Activated CD4-positive, alpha-beta T cell treated with anti-CD3 and anti-CD28 coated beads for 1 hour (primary cell): Measurements from ENCODE around the gene IFNA10.
"Not testable (repeated sequence)": the region's sequence is repeated elsewhere in the genome, so short reads cannot be mapped to it uniquely, and the experiment has no call there.

Experiments
- DNase-seq: peaks from one replicate; pipeline ENCODE4 v3.0.0-alpha.2; 2020

Gene IFNA10

GRCh38 chr9:21207043-21207442 lies at the start of gene IFNA10:
Gene IFNA10, minus strand, starts transcription at chr9:21207143. Its CDS starts 46 bp downstream, at chr9:21207097.
- DNase-seq = not testable (repeated sequence)

GRCh38 chr9:21255538-21256212 lies 48.7 kb upstream of the IFNA10 start:
- DNase-seq = no peak

GRCh38 chr9:21252721-21253547 lies 46.0 kb upstream of the IFNA10 start:
- no peak for DNase-seq

DNA sequence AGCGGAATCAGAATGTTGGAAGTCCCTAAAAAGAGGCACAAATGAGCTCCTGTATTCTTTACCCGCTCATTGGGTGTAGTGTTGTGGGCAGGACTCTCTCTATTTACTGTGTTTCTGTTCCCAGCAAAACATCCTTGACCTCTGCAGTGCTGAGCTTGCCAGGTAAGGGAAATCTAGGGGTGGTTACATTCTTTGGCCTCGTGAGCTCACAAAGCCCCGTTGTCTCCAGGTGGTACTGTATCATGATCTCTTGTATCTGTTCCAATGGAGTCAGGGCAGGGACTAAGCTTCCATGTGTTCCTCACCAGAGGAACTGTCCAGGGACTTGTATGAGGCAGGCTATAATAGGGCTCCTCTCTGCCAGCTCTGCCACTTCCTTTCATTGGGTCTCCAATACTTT lies 44.7 kb upstream of the IFNA10 start:
- no peak for DNase-seq

DNA sequence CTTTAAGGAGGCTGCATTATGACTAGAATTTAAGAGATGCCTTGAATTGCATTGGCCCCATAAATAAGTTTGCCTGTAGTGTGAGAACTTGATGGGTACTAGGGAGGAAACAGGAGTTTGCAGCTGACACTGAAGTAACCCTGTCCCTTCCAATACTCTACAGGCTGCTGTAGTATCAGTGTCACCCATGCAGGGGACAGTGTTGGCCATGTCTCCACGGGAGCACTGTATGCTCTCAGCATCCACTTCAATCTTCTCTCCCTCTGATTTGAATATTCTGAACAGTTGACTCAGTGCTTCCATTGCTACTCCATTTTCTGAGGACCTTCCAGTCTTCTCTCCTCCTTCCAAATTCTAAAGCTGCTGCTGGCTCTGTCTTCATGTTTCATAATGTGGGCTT lies 44.2 kb upstream of the IFNA10 start:
- no peak for DNase-seq

- DNase-seq = no peak
These were observed 37.9 kb upstream of the IFNA10 start for GRCh38 chr9:21244836-21245235.

DNA sequence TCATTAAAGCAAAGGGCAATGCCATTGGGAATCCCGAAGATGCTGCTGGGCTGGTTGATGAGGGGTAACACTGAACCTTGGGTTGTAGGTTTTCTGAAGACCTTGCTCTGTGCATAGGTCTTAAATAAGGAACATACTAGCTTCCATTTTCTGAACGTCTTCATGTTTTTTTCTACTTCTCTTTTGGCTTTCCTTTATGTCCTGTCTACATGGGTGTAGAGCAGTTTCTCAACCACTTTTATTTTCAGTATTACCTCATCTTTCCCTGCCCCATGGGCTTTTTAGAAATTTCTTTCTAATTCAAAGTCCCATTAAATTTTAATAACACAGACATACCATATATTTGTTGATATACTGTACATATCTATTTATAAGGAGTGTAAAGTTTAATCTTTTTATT lies 33.0 kb upstream of the IFNA10 start, which contains the start of gene IFNA14:
Gene IFNA14, minus strand, starts transcription at position 95 of the 400 bp plus-strand sequence. Its CDS starts 70 bp downstream, at position 25.
- no peak for DNase-seq

- DNase-seq = not testable (repeated sequence)
These were observed 29.4 kb upstream of the IFNA10 start for GRCh38 chr9:21236360-21236714.

- not testable (repeated sequence) for DNase-seq
These were observed 28.8 kb upstream of the IFNA10 start for GRCh38 chr9:21235468-21236359.

DNA sequence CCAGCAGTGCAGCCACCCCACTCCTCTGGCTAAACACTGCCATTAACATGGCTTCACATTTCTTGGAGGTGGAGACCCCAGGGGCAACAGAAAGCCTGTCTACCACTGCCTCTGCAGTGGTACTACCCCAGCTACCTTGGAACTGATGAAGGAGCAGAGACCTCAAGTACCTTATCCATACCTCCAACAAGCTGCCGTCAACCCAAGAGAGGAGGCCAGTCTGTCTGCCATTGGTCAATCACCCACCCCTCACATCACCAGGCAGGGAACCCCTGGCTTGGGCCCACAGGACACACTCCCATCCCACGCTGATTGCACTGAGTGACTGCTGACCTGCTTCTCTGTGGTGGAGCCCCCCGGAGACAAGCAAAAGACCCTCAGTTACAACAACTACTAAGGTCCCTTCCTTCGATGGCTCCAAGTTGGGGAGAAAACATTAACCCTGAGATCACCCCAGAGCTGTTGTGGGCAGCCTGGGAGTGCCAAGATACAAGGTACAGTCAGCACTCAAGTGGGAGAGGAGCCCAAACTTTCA lies 27.3 kb upstream of the IFNA10 start:
- no peak for DNase-seq

DNA sequence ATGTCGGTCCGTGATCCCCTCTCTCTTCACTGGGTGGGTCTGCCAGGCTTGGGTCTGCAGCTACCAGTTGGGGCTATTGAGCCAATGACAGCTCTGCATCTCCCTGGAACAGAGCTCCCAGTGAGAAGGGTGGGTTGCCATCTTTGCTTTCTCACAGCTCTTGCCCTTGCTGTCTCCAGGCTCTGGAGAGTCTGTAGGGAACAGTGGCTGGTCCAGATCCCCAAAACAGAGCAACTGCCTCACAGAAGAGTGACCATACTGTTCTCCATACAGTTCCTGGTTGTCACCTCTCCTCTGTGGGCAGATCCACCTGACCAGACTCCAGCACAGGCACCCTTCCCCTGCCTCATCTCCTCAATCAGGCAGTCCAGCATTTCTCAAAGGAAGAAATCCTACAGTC lies 26.3 kb upstream of the IFNA10 start:
- DNase-seq = no peak

- no peak for DNase-seq
These were observed 21.2 kb upstream of the IFNA10 start, which contains the start of gene IFNA17 for GRCh38 chr9:21228122-21228521. Gene IFNA17, minus strand, starts transcription at chr9:21228222. Its CDS starts 49 bp downstream, at chr9:21228173.

- DNase-seq = not testable (repeated sequence)
These were observed 10.3 kb upstream of the IFNA10 start, which contains the start of gene IFNA16 for GRCh38 chr9:21217211-21217610. Gene IFNA16, minus strand, starts transcription at chr9:21217311. Its CDS starts 6 bp downstream, at chr9:21217305.

DNA sequence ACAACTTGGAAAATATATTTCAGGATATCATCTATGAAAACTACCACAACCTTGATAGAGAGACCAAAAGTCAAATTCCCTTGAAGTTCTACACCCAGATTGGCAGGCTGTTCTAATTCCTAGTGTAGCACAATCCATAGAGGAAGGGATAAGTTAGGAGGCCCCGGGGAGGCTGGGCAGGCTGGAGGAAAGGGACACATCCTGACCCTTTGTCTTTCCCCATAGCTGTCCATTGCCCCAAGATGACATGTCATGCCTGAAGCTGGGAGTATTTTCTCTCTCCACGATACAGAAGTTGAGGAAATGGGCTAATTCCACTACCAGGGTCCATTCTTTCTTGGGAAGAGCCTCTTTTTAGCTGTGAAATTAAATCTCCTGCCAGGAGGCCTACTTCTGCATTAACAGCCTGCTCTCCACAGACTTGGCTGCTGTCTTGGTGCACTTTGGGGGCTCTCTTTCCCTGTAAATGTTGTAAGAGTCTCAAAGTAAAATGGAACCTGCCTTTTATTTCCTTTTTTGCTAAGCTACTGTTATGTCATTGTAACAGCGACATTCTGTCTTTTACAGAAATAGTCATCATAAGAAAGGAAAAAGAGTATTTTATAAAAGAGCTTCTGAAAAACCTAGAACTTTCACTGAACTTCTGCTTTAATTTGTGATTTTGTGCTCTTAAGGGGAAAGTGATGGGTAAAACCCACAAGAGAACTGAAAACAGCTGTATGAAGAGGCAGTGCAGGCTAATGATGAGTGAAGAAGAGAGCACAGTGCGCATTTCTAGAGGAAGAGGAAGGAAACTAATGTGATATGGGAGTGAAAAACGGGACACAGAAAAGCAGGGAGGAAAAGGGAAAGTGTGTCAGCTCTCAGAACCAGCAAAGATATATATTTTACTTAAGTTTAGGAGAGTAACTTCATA lies 6.7 kb upstream of the IFNA10 start:
- DNase-seq = not testable (repeated sequence)

- DNase-seq = not testable (repeated sequence)
These were observed 5.2 kb upstream of the IFNA10 start for GRCh38 chr9:21212160-21212559.

GRCh38 chr9:21210782-21211181 lies 3.8 kb upstream of the IFNA10 start:
- not testable (repeated sequence) for DNase-seq

DNA sequence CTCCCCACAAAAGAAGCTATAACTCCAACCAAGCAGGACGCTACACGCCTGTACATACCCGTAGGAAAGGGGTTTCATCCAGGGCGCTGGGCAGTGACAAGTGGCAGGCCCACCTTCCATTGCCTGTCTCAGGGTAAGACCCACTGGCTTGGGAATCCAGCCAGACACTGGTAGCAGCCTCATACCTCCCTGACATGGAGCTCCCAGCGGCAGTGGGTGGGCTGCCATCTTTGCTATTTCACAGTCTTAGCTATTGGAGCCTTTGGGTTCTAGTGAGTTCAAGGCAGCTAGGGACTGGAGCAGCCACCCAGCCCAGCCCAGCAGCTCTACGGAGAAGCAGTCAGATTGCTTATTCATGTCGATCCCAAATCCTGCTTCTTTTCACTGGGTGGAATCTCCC lies 3.4 kb upstream of the IFNA10 start:
- DNase-seq = no peak

- DNase-seq = no peak
These were observed 1.7 kb downstream of the IFNA10 start for GRCh38 chr9:21205204-21205603.

DNA sequence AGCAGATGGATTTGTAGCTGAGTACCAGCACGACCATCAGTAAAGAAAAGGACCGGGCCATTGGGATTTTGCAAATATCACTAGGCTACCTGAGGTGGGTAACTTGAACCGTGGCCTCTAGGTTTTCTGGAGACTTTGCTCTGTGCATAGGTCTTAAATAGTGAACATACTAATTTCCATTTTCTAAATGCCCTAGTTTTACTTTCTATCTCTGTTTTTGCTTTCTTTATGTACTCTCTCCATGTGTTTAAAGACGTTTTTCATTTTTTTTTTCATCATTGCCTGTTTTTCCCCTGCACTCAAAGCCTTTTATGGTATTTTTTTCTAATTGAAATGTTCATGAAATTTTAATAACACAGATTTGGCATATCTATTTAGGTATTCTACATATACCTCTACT lies 4.8 kb downstream of the IFNA10 start, which contains the start of gene IFNA7:
Gene IFNA7, minus strand, starts transcription at position 101 of the 400 bp plus-strand sequence. Its CDS starts 40 bp downstream, at position 61.
- not testable (repeated sequence) for DNase-seq

DNA sequence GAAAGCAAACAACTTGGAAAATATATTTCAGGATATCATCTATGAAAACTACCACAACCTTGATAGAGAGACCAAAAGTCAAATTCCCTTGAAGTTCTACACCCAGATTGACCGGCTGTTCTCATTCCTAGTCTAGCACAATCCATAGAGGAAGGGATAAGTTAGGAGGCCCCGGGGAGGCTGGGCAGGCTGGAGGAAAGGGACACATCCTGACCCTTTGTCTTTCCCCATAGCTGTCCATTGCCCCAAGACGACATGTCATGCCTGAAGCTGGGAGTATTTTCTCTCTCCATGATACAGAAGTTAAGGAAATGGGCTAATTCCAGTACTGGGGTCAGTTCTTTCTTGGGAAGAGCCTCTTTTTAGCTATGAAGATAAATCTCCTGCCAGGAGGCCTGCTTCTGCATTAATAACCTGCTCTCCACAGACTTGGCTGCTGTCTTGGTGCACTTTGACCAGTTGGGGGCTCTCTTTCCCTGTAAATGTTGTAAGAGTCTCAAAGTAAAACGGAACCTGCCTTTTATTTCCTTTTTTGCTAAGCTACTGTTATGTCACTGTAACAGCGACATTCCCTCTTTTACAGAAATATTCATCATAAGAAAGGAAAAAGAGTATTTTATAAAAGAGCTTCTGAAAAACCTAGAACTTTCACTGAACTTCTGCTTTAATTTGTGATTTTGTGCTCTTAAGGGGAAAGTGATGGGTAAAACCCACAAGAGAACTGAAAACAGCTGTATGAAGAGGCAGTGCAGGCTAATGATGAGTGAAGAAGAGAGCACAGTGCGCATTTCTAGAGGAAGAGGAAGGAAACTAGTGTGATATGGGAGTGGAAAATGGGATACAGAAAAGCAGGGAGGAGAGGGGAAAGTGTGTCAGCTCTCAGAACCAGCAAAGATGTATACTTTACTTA lies 11.8 kb downstream of the IFNA10 start:
- not testable (repeated sequence) for DNase-seq
